GM21717 (cell line): ENCODE results near the gene CCDC92B.
"Not testable (repeated sequence)": the region's sequence is repeated elsewhere in the genome, so short reads cannot be mapped to it uniquely, and the experiment has no call there.

Experiments
- ATAC-seq: cut with Tn5 transposase; IDR thresholded peaks from one replicate; pipeline ENCODE4 v1.9.1; 2021; ENCODE audit warnings: mild to moderate bottlenecking, moderate library complexity; ENCODE audit not compliant: unreplicated experiment

Gene CCDC92B

DNA sequence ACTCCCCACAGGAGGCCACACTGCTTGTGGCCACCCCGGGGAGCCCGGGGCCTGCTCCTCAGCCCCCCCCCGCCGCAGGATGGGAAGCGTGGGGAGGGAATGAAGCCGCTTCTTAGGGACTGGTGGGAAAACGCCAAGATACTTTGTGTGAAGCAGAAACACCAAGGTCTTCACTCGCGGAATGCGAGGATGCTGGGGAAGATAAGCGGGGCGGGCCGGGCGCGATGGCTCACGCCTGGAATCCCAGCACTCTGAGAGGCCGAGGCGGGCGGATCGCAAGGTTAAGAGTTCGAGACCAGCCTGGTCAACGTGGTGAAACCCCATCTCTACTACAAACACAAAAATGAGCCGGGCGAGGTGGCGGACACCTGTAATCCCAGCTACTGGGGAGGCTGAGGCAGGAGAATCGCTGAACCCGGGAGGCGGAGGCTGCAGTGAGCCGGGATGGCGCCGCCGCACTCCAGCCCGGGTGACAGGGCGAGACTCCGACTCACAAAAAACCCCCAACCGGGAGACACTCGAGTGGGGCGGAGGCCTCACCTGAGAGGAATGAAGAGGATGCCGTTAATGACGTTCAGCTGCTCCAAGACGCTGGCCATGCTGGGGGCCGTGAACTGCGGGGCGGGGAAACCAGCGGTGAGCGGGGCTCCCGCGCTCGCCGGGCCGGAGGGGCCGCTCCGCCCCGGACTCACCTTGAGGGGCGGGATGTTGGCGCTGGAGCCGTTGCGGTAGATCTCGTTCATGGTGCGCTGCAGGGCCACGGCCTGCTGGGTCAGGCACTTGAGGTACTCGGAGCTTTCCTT is 58.2 kb downstream of the CCDC92B start:
- no peak for ATAC-seq

DNA sequence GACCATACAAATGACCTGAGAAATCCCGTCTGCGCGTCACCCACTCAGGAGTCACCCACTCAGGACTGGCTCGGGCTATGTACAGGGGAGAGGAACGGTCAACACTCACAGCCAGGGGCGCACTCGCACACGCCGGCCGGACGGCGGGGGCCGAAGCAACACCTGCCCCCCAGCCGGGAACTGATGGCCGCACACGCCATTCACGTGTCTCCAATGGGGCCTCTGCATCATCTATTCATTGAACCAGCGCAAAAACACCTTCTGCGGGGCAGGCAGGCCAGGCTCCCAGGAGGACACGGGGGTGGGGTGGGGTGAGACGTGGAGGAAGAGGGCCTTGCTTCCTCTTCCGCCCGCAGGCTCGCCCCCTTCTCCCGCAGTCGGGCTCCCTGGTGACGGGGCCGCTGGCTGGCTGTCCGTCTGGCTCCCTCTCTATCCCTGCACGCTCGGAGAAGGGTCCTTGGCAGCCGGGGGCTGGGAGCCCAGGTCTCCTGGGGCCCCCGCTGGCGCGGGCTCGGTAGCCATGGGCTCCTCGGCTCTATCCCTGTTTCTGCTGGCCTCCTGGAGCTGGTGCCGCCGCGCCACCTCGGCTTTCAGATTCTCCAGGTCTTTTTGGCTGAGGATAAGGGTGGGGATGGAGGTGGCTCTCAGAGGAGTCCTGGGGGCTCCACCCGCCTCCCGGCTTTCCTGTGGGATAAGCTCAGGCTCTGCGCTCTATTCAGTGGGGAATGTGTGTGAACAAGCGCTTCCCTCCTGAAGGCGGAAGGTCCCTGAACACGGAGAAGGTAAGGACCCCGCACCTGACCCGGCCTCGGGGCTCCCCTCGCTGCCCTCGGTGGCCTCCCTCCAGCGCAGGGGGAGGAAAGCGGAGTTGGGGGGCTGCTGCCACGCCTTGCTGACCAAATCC is 59.0 kb downstream of the CCDC92B start:
- ATAC-seq = no peak

DNA sequence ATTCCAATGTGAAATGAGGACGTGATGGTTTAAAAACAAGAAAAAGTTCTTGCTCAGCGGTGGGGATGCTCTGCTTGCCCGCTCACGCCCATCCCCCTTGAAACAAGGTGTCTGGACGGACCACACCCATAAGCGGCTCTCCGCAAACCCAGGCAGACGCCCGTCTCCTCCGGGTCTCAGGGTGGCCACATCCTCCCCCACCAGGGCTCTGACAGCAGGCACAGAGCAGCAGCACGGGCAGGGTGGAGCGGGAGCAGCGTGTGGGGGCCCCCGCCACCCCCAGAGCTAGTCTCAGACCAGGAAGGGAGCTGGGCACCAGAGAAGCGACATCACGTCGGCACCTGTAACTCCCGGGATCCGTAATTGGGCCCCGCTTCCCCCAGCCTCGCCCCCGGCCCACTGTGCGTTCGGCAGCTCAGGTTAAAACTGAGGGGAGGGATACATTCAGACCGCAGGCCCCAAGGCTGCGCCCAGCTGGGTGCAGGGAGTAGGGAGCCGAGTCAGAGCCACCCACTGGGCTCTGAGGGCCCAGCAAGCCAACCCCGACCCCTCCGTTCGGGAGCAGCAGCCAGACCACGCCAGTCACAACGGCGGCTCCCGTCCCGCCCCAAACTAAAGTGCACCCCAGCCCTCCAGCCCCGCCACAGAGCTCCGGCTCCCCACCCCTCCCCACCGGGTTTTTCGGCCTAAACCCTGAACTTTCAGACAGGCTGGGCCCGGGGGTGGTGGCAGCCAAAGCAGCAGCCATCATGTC is 59.9 kb downstream of the CCDC92B start:
- ATAC-seq = no peak

DNA sequence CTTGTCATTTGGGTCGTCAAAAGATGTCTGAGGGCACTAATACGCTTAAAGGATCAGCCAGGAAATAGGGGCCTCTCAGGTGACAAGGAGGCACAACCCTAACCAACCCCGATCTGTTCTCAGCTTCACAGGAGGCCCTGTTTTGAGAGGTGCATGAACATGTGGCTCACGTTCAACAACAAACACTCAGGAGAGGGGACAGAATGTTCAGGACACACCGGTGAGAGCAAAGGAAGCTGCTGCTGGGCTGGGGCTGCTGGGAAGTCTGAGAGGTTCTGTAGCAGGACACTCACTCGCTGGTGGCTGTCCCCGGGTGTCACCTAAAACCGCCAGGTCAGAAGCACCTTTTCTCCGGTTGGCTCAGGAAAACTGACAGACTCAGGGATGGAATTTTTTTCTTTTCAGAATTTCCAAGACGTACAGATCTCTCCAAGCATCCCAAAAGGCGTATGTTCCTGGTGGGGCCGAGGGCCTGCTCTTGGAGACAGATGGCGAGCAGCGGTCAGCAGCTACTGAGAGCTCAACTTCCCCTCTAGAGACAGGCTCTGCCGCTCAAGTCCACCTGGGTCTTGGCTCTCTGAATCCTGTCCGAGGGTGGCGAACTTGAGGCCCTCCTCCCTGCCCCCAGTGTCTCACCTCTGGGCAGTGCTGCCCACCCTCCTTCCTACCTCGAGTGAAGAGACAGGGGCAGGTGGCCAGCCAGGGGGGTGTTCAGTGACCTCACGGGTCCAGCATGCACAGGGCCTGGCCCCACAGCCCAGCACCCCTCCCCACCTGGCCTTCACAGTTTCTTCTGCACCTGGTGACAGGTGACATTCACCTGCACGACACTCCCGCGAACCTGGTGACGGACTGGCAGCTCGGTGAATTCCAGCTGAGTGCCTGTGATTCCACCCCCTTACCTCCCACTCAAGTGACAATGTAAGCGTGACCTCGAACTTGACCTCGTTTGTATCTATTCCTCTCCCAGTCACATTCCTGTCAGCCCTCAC is 60.8 kb downstream of the CCDC92B start:
- ATAC-seq = no peak

DNA sequence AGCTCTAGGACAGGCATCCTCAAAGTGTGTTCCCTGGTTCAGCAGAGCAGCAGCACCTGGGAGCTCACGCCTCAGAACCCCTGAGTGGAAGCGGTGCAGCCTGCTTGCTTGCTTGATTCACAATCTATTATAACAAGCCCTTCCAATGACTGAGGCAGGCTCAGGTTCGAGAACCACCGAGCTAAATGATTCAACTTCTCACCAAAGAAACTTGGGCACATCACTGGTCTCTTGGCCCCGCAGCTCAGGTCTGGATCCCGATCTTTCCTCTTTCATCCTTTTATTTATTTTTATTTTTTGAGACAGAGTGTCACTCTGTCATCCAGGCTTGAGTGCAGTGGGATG is 62.4 kb downstream of the CCDC92B start:
- ATAC-seq = no peak

DNA sequence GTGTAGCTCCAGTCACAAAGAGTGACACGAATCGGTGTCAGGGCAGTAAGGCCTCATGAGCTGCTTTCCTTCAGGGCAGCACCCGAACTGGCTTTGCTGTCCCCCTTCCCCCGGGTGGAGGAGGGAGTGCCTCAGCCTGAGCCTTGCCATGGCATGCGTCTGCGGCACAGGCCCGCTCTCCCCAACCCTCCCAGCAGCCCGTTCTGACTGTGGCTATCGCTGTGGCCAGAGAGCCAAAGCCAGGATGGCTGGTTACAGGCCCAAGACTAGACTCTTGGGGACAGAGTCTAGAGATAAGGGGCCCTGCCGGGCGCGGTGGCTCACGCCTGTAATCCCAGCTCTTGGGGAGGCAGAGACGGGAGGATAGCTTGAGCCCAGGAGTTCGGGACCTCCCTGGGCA is 63.8 kb downstream of the CCDC92B start:
- ATAC-seq = no peak

DNA sequence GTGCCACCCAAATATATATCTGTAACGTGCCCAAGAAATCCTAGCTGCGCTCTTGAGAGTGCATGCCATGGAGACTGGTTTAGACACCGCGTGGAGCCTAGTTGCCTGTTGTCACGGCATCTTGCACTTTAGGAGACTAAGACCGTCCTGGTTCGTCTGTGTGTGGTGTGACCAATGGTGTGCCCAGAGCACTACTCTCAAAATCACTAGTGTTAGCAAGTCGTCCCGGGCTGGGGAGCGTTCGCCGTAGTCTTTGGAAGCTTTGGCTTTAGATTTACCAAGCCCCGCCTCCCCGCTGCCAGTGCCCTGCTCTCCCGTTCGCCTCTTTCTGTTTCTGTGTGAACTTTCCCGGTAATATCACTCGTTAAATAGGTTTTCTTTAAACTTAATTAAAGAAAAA is 64.9 kb downstream of the CCDC92B start:
- ATAC-seq = no peak

DNA sequence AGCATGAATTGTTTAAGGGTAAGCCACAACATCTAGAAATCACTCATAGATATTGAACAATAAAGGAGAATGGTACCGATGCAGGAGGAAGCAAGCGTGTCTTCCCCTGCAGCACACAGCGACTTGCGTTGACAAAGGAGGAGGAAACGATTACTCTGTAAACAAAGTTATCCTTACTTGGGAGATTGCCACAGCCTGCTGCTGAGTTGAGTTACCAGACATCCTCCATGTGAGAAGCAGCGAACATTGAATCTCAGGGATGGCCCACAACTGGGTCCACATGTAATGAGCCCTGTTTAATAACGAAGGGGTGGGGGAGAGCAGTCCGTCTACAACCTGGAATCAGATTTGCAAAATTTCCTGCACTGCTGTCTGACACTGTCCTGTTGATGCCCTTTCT is 65.5 kb downstream of the CCDC92B start:
- no peak for ATAC-seq

DNA sequence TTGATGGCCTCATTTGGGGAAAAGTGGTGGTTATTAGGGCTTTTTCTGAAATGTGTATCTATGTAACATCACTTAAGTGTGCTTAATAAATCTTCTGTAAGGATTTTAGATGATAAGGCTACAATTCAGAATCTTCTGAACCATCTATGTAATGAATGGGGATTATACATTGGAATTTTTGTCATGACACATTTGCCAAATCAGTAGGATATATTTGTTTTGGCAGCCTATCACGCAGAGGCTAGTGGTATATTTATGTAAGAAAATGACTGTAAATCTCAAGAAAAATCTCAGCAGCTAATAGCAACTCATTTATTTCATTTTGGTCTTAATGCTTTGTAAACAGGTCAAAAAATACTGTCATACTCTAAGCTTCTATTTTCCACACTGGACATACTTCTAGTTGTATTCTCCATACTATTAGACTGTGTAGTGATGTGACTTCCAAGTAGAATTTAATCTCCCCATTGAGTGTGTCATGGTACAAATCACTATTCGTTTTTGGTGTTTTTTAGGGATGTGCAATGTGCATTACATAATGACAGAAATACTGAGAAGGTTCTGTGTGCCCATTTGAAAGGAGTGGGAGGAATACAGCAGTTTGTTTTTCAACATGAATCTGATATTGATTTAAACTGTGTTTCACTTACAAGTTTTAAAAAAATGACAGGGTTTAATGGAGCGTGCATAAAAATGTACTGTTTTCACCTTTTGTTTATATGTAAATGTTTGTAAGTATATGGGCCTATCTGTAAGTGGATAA is 67.1 kb downstream of the CCDC92B start:
- no peak for ATAC-seq

DNA sequence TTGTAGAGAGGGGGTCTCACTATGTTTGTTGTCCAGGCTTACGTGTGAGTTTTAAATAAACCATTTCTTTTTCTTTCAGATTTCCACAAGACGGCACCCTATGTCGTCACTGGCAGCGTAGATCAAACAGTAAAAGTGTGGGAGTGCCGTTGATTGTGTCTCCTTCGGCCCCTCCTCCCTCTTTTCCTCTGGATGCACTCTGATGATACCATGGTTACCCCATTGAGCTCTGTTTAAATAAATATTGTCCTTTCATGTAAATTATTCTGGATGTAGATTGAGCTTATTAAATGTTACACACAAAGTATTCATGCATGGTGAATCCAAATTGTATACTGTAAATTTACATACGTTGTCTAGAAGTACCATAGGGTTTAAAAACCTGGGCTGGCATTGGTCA is 67.8 kb downstream of the CCDC92B start:
- ATAC-seq = no peak

DNA sequence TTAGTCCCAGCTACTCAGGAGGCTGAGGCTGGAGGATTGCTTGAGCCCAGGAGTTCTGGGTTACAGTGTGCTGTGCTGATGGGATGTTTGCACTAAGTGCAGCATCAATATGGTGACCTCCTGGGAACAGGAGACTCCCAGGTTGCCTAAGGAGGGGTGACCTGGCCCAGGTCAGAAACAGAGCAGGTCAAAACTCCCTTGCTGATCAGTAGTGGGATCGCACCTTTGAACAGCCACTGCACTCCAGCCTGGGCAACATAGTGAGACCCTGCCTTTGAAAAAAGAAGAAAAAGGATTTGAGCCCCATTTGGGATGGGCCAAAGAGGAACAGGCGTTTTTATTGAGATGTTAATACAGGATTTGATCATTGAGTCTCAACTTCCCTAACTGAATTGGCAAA is 68.5 kb downstream of the CCDC92B start:
- no peak for ATAC-seq

DNA sequence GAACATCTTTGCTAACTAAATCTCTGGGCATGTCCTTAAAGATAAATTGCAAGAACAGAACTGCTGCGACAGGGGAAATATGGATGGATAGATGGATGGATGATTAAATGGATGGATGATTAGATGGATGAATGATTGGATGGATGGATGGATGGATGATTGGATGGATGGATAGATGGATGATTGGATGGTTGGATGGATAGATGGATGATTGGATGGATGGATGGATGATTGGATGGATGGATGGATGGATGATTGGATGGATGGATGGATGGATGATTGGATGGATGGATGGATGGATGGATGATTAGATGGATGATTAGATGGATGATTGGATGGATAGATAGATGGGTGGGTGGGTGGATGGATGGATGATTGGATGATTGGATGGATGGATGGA is 70.2 kb downstream of the CCDC92B start:
- ATAC-seq = not testable (repeated sequence)
